ENCODE data around the gene LARP1B.

- TF ChIP-seq CTCF (IDR thresholded peaks at IDR 0.05), result no peak
- TF ChIP-seq POLR2AphosphoS5 (IDR thresholded peaks at IDR 0.05), result no peak
- TF ChIP-seq POLR2A (IDR thresholded peaks at IDR 0.05), result no peak
- TF ChIP-seq EP300 (IDR thresholded peaks at IDR 0.05), result no peak
Observed at GRCh38 chr4:128130621-128131020, 69.5 kb downstream of the LARP1B start.

All from sigmoid colon (tissue), 4 donors.